GM23338 (cell line): ENCODE results near the gene PDIA6. TPM values are rescaled to one million over a fixed set of nuclear protein-coding genes. Genes with fewer than 3 reads are reported as not detected.
A peak's percentile ranks its signal among the peaks of the same experiment; 100 is the strongest.

Experiments
- ATAC-seq: fragments of 200-7000 bp; cut with Tn5 transposase; 3 replicates; pipeline ENCODE4 v1.9.1; 2020
- DNase-seq: peaks from one replicate; pipeline ENCODE4 v3.0.0-alpha.2; 2015; ENCODE audit warnings: low spot score
- H2AFZ ChIP-seq: fragments of 200-600 bp; sonication (generic); 2 replicates; pipeline ENCODE4 v1.8.0; 2016; ENCODE audit warnings: antibody characterized with exemption, mild to moderate bottlenecking, moderate library complexity
- H3F3A ChIP-seq: fragments of 200-600 bp; sonication (generic); replicated peaks from 2 replicates; pipeline ENCODE4 v1.8.0; 2017; ENCODE audit warnings: antibody characterized with exemption, mixed run types, low read depth
- H3K27ac ChIP-seq: fragments of 200-600 bp; sonication (generic); 2 replicates; pipeline ENCODE4 v1.6.1; 2016; ENCODE audit warnings: low read depth
- H3K27me3 ChIP-seq: fragments of 200-600 bp; sonication (generic); 2 replicates; pipeline ENCODE4 v1.8.0; 2016; ENCODE audit warnings: mild to moderate bottlenecking, mixed run types, moderate library complexity; ENCODE audit not compliant: insufficient read depth
- H3K36me3 ChIP-seq: fragments of 200-600 bp; sonication (generic); 2 replicates; pipeline ENCODE4 v1.8.0; 2016; ENCODE audit warnings: mild to moderate bottlenecking; ENCODE audit not compliant: insufficient read depth
- H3K4me1 ChIP-seq: fragments of 200-600 bp; sonication (generic); 2 replicates; pipeline ENCODE4 v1.8.0; 2016; ENCODE audit warnings: mild to moderate bottlenecking, moderate library complexity; ENCODE audit not compliant: insufficient read depth
- H3K4me2 ChIP-seq: fragments of 200-600 bp; sonication (generic); 2 replicates; pipeline ENCODE4 v1.7.1; 2017; ENCODE audit warnings: mixed run types
- H3K4me3 ChIP-seq: fragments of 200-600 bp; sonication (generic); 2 replicates; pipeline ENCODE4 v1.6.1; 2016; ENCODE audit warnings: mixed run types
- H3K79me2 ChIP-seq: fragments of 200-600 bp; sonication (generic); replicated peaks from 2 replicates; pipeline ENCODE4 v1.8.0; 2017; ENCODE audit warnings: mild to moderate bottlenecking; ENCODE audit not compliant: insufficient read depth
- H3K9me2 ChIP-seq: fragments of 200-600 bp; sonication (generic); 2 replicates; pipeline ENCODE4 v1.8.0; 2017; ENCODE audit not compliant: insufficient read depth
- H4K20me1 ChIP-seq: fragments of 200-600 bp; sonication (generic); replicated peaks from 2 replicates; pipeline ENCODE4 v1.8.0; 2017; ENCODE audit warnings: mild to moderate bottlenecking; ENCODE audit not compliant: insufficient read depth
- H3K27ac Mint-ChIP-seq: 2 replicates; pipeline ENCODE4 v1.8.0; 2020; ENCODE audit warnings: inconsistent platforms, mild to moderate bottlenecking, moderate library complexity, mixed read lengths
- H3K27me3 Mint-ChIP-seq: 3 replicates; pipeline ENCODE4 v1.8.0; 2022; ENCODE audit warnings: low read depth, mild to moderate bottlenecking, moderate library complexity, mixed read lengths, inconsistent platforms; ENCODE audit not compliant: insufficient read depth, poor library complexity
- H3K36me3 Mint-ChIP-seq: 3 replicates; pipeline ENCODE4 v1.8.0; 2021; ENCODE audit warnings: low read depth, mild to moderate bottlenecking, inconsistent platforms, moderate library complexity, mixed read lengths
- H3K4me1 Mint-ChIP-seq: 3 replicates; pipeline ENCODE4 v1.8.0; 2020; ENCODE audit warnings: mild to moderate bottlenecking, inconsistent platforms, mixed read lengths
- H3K4me3 Mint-ChIP-seq: 3 replicates; pipeline ENCODE4 v1.8.0; 2021; ENCODE audit warnings: moderate library complexity, mild to moderate bottlenecking, inconsistent platforms, mixed read lengths
- H3K9me3 Mint-ChIP-seq: 3 replicates; pipeline ENCODE4 v1.8.0; 2020; ENCODE audit warnings: moderate library complexity, mild to moderate bottlenecking, inconsistent platforms, mixed read lengths
- EZH2 ChIP-seq: fragments of 200-600 bp; sonication (generic); IDR thresholded peaks from one replicate; pipeline ENCODE4 v1.8.0; 2017; ENCODE audit warnings: antibody characterized with exemption, mild to moderate bottlenecking, low read depth; ENCODE audit not compliant: unreplicated experiment
- EZH2phosphoT487 ChIP-seq: fragments of 200-600 bp; sonication (generic); IDR thresholded peaks from one replicate; pipeline ENCODE4 v1.8.1; 2018; ENCODE audit warnings: antibody characterized with exemption; ENCODE audit not compliant: unreplicated experiment
- JUNB ChIP-seq: IDR thresholded peaks from one replicate; pipeline ENCODE4 v1.6.1; 2016; ENCODE audit warnings: antibody characterized with exemption; ENCODE audit not compliant: unreplicated experiment
- NANOG ChIP-seq: IDR thresholded peaks from 2 replicates; pipeline ENCODE4 v1.6.1; 2016; ENCODE audit warnings: antibody characterized with exemption, borderline replicate concordance
- POLR2AphosphoS5 ChIP-seq: IDR thresholded peaks from 2 replicates; pipeline ENCODE4 v1.6.1; 2016; ENCODE audit warnings: antibody characterized with exemption, low read depth
- ZNF331 ChIP-seq: fragments of 250-450 bp; sonication (Bioruptor Pico); IDR thresholded peaks from 2 replicates; pipeline ENCODE4 v1.5.0; 2020; ENCODE audit warnings: low read depth, mild to moderate bottlenecking, moderate library complexity
- polyA plus RNA-seq: library from polyadenylated mRNA; unstranded; fragments of >200 nt; fragmentation: Nextera tagmentation; extraction: Ambion mirVana; gene quantifications from 2 replicates; pipeline ENCODE4 v1.2.1, GENCODE V29; 2016
- total RNA-seq: library from RNA; depleted of rRNA; stranded (reverse); fragments of >200 nt; shearing (Covaris generic); gene quantifications from 2 replicates; pipeline ENCODE4 v1.2.3, GENCODE V29; 2014
- TF ChIP-seq, protein P1 (sequence below): fragments of 250-450 bp; sonication (Bioruptor Pico); IDR thresholded peaks from 2 replicates; pipeline ENCODE4 v1.5.0; 2020; ENCODE audit warnings: mild to moderate bottlenecking, moderate library complexity
- TF ChIP-seq, protein P2 (sequence below): IDR thresholded peaks from 2 replicates; pipeline ENCODE4 v1.6.1; 2016; ENCODE audit warnings: antibody characterized with exemption

The PDIA6 gene
- total and polyA plus RNA-seq, 2 experiments from 2014 or later = 331 to 382 TPM

GRCh38 chr2:10753156-10753555 is 59.4 kb downstream of the PDIA6 start:
- Histone ChIP-seq H3K27ac (no peak overlapping the region), H3K79me2 (no peaks in the 10 kb centered on the region), H4K20me1 (no peaks in the 10 kb centered on the region; the same call in 1 of the 2 replicates), H3K27me3 (no peaks in the 10 kb centered on the region), H3K4me3 (no peak overlapping the region), H3F3A (no peaks in the 10 kb centered on the region), H3K36me3 (no peaks in the 10 kb centered on the region), H3K9me2 (no peaks in the 10 kb centered on the region), H3K4me1 (no peaks in the 10 kb centered on the region), H3K4me2 (no peak overlapping the region), H2AFZ (no peak overlapping the region)
- H3K36me3 Mint-ChIP-seq = no peaks in the 10 kb centered on the region
- no peak overlapping the region for H3K27ac Mint-ChIP-seq
- ATAC-seq = no peak
- no peaks in the 10 kb centered on the region for H3K4me1 Mint-ChIP-seq
- H3K4me3 Mint-ChIP-seq = no peak overlapping the region
- TF ChIP-seq EZH2phosphoT487 (no peak), EZH2 (no peak), POLR2AphosphoS5 (no peak), ZNF331 (CRISPR knock-in tag) (no peak)
- no peaks in the 10 kb centered on the region for H3K9me3 Mint-ChIP-seq
- peaks cover 4% of the 10 kb centered on the region for H3K27me3 Mint-ChIP-seq
- no peak for DNase-seq

DNA sequence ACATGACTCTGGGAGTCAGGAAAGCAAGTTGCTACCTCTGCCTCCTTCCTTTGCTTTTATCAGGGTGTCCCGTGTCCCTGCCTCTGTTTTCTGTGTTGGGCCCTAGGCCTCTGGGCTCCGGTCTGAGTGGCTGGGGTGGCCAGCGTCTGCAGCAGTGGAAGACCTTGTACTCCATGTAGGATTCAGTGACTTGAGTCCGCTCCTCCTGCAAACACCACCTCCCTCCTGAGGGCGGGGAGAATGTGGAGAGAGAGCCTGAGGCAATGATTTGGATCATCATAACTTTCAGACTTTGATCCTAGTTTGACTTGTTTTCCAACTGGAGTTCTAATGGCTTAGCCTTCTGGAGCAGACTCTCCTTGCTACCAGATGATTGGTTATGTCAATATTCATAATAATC is 60.3 kb downstream of the PDIA6 start:
- Mint-ChIP-seq H3K36me3 (no peaks in the 10 kb centered on the region), H3K9me3 (no peaks in the 10 kb centered on the region), H3K4me1 (no peaks in the 10 kb centered on the region), H3K27me3 (peaks cover 4% of the 10 kb centered on the region), H3K4me3 (no peak overlapping the region), H3K27ac (peak overlapping the region; percentile 20; the same call in 1 of the 2 replicates)
- H3K27ac ChIP-seq = no peak overlapping the region
- H3K4me3 ChIP-seq = no peak overlapping the region
- H4K20me1 ChIP-seq = no peaks in the 10 kb centered on the region; the same call in 1 of the 2 replicates
- DNase-seq (no peak), ATAC-seq (no peak)
- H3K9me2 ChIP-seq = no peaks in the 10 kb centered on the region
- H2AFZ ChIP-seq = no peak overlapping the region
- no peaks in the 10 kb centered on the region for H3K36me3 ChIP-seq
- TF ChIP-seq EZH2phosphoT487 = no peak
- H3K4me2 ChIP-seq = no peak overlapping the region
- no peaks in the 10 kb centered on the region for H3F3A ChIP-seq
- H3K4me1 ChIP-seq = no peaks in the 10 kb centered on the region
- no peaks in the 10 kb centered on the region for H3K79me2 ChIP-seq
- no peaks in the 10 kb centered on the region for H3K27me3 ChIP-seq

DNA sequence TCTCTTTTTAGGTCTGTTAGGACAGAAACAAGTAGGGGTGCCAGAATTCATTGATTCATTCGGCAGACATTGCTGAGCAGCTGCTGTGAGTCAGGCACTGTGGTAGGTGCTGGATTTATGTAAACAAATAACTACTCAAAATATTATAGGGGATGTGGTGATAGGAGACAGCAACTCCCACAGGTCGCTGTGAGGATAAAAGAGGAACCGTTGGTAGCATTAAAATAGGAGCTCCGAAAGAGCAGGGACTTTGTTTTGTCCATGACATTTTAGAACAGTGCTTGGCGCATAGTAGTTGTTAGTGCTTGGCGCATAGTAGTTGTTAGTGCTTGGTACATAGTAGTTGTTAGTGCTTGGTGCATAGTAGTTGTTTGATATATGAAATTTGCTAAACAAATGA is 62.0 kb downstream of the PDIA6 start:
- no peaks in the 10 kb centered on the region for H3K4me1 ChIP-seq
- H3K27ac Mint-ChIP-seq = no peak overlapping the region
- no peaks in the 10 kb centered on the region for H3K4me1 Mint-ChIP-seq
- no peak for DNase-seq
- H3K27me3 Mint-ChIP-seq = peaks cover 1% of the 10 kb centered on the region
- no peak overlapping the region for H3K4me3 ChIP-seq
- no peaks in the 10 kb centered on the region for H3K27me3 ChIP-seq
- no peak overlapping the region for H3K27ac ChIP-seq
- no peak overlapping the region for H3K4me3 Mint-ChIP-seq
- no peaks in the 10 kb centered on the region; the same call in 1 of the 2 replicates for H4K20me1 ChIP-seq
- H3K36me3 ChIP-seq = no peaks in the 10 kb centered on the region
- no peaks in the 10 kb centered on the region for H3K9me2 ChIP-seq
- ATAC-seq = no peak
- H2AFZ ChIP-seq = no peak overlapping the region
- no peaks in the 10 kb centered on the region for H3K36me3 Mint-ChIP-seq
- H3F3A ChIP-seq = no peaks in the 10 kb centered on the region
- no peaks in the 10 kb centered on the region for H3K79me2 ChIP-seq
- no peaks in the 10 kb centered on the region for H3K9me3 Mint-ChIP-seq
- no peak overlapping the region for H3K4me2 ChIP-seq
- TF ChIP-seq NANOG (no peak), JUNB (no peak), POLR2AphosphoS5 (no peak), EZH2 (no peak), EZH2phosphoT487 (no peak)
- TF ChIP-seq, protein P1, sequence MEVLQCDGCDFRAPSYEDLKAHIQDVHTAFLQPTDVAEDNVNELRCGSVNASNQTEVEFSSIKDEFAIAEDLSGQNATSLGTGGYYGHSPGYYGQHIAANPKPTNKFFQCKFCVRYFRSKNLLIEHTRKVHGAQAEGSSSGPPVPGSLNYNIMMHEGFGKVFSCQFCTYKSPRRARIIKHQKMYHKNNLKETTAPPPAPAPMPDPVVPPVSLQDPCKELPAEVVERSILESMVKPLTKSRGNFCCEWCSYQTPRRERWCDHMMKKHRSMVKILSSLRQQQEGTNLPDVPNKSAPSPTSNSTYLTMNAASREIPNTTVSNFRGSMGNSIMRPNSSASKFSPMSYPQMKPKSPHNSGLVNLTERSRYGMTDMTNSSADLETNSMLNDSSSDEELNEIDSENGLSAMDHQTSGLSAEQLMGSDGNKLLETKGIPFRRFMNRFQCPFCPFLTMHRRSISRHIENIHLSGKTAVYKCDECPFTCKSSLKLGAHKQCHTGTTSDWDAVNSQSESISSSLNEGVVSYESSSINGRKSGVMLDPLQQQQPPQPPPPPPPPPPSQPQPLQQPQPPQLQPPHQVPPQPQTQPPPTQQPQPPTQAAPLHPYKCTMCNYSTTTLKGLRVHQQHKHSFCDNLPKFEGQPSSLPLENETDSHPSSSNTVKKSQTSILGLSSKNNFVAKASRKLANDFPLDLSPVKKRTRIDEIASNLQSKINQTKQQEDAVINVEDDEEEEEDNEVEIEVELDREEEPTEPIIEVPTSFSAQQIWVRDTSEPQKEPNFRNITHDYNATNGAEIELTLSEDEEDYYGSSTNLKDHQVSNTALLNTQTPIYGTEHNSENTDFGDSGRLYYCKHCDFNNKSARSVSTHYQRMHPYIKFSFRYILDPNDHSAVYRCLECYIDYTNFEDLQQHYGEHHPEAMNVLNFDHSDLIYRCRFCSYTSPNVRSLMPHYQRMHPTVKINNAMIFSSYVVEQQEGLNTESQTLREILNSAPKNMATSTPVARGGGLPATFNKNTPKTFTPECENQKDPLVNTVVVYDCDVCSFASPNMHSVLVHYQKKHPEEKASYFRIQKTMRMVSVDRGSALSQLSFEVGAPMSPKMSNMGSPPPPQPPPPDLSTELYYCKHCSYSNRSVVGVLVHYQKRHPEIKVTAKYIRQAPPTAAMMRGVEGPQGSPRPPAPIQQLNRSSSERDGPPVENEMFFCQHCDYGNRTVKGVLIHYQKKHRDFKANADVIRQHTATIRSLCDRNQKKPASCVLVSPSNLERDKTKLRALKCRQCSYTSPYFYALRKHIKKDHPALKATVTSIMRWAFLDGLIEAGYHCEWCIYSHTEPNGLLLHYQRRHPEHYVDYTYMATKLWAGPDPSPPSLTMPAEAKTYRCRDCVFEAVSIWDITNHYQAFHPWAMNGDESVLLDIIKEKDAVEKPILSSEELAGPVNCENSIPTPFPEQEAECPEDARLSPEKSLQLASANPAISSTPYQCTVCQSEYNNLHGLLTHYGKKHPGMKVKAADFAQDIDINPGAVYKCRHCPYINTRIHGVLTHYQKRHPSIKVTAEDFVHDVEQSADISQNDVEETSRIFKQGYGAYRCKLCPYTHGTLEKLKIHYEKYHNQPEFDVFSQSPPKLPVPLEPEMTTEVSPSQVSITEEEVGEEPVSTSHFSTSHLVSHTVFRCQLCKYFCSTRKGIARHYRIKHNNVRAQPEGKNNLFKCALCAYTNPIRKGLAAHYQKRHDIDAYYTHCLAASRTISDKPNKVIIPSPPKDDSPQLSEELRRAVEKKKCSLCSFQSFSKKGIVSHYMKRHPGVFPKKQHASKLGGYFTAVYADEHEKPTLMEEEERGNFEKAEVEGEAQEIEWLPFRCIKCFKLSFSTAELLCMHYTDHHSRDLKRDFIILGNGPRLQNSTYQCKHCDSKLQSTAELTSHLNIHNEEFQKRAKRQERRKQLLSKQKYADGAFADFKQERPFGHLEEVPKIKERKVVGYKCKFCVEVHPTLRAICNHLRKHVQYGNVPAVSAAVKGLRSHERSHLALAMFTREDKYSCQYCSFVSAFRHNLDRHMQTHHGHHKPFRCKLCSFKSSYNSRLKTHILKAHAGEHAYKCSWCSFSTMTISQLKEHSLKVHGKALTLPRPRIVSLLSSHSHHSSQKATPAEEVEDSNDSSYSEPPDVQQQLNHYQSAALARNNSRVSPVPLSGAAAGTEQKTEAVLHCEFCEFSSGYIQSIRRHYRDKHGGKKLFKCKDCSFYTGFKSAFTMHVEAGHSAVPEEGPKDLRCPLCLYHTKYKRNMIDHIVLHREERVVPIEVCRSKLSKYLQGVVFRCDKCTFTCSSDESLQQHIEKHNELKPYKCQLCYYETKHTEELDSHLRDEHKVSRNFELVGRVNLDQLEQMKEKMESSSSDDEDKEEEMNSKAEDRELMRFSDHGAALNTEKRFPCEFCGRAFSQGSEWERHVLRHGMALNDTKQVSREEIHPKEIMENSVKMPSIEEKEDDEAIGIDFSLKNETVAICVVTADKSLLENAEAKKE = no peak
- TF ChIP-seq, protein P2, sequence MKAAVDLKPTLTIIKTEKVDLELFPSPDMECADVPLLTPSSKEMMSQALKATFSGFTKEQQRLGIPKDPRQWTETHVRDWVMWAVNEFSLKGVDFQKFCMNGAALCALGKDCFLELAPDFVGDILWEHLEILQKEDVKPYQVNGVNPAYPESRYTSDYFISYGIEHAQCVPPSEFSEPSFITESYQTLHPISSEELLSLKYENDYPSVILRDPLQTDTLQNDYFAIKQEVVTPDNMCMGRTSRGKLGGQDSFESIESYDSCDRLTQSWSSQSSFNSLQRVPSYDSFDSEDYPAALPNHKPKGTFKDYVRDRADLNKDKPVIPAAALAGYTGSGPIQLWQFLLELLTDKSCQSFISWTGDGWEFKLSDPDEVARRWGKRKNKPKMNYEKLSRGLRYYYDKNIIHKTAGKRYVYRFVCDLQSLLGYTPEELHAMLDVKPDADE = no peak
